HEK293T (cell line): ENCODE results near the gene WWC1.

ENCODE experiments used
- CTCF ChIA-PET: fragments of 350-600 bp; formaldehyde crosslinking; extraction: SDS; loops from one replicate; lab custom pipeline; 2021; ENCODE audit warnings: antibody characterized with exemption, inconsistent platforms; lab: Yijun Ruan, JAX
- POLR2A ChIA-PET: fragments of 350-600 bp; formaldehyde crosslinking; extraction: SDS; loops from one replicate; lab custom pipeline; 2020; ENCODE audit warnings: antibody characterized with exemption, inconsistent platforms; lab: Yijun Ruan, JAX
- DNase-seq: peaks from one replicate; pipeline ENCODE4 v3.0.0; 2012; ENCODE audit warnings: mixed read lengths; ENCODE audit errors: extremely low spot score
- ARNT ChIP-seq: fragments of 450-650 bp; IDR thresholded peaks from 2 replicates; pipeline ENCODE4 v1.6.1; 2017; ENCODE audit warnings: mild to moderate bottlenecking
- BHLHE40 ChIP-seq: fragments of 450-650 bp; IDR thresholded peaks from 2 replicates; pipeline ENCODE4 v1.6.1; 2016; ENCODE audit warnings: mild to moderate bottlenecking, moderate library complexity, borderline replicate concordance
- CTBP1 ChIP-seq: fragments of 450-650 bp; IDR thresholded peaks from 2 replicates; pipeline ENCODE4 v1.6.1; 2016; ENCODE audit warnings: borderline replicate concordance
- ELF4 ChIP-seq: fragments of 450-650 bp; IDR thresholded peaks from 2 replicates; pipeline ENCODE4 v1.6.1; 2017; ENCODE audit warnings: antibody characterized with exemption
- FOXA1 ChIP-seq: fragments of 450-650 bp; IDR thresholded peaks from 2 replicates; pipeline ENCODE4 v1.6.1; 2016; ENCODE audit warnings: mild to moderate bottlenecking
- FOXK2 ChIP-seq: fragments of 450-650 bp; IDR thresholded peaks from 2 replicates; pipeline ENCODE4 v1.6.1; 2016; ENCODE audit warnings: mild to moderate bottlenecking
- FOXM1 ChIP-seq: fragments of 450-650 bp; IDR thresholded peaks from 2 replicates; pipeline ENCODE4 v1.6.1; 2017; ENCODE audit warnings: mild to moderate bottlenecking, borderline replicate concordance
- HDGF ChIP-seq: fragments of 450-650 bp; IDR thresholded peaks from 2 replicates; pipeline ENCODE4 v1.6.1; 2017; ENCODE audit warnings: antibody characterized with exemption, borderline replicate concordance
- L3MBTL2 ChIP-seq: fragments of 450-650 bp; conservative IDR thresholded peaks from 2 replicates; pipeline ENCODE4 v1.6.1; 2016; ENCODE audit warnings: mild to moderate bottlenecking
- LEF1 ChIP-seq: fragments of 450-650 bp; IDR thresholded peaks from 2 replicates; pipeline ENCODE4 v1.6.1; 2017; ENCODE audit warnings: mild to moderate bottlenecking, borderline replicate concordance
- NFRKB ChIP-seq: fragments of 450-650 bp; IDR thresholded peaks from 2 replicates; pipeline ENCODE4 v1.6.1; 2016; ENCODE audit warnings: mild to moderate bottlenecking, moderate library complexity
- SP1 ChIP-seq: fragments of 450-650 bp; IDR thresholded peaks from 2 replicates; pipeline ENCODE4 v1.6.1; 2017
- SUZ12 ChIP-seq: fragments of 450-650 bp; IDR thresholded peaks from 2 replicates; pipeline ENCODE4 v1.6.1; 2016; ENCODE audit warnings: mild to moderate bottlenecking
- TARDBP ChIP-seq: fragments of 450-650 bp; IDR thresholded peaks from 2 replicates; pipeline ENCODE4 v1.6.1; 2016
- ZNF384 ChIP-seq: fragments of 450-650 bp; IDR thresholded peaks from 2 replicates; pipeline ENCODE4 v1.6.1; 2016
- TF ChIP-seq, protein P1 (sequence below): fragments of 450-650 bp; IDR thresholded peaks from 2 replicates; pipeline ENCODE4 v1.6.1; 2016

The WWC1 gene

GRCh38 chr5:168374532-168374931 lies 83.1 kb downstream of the WWC1 start:
- no peak for DNase-seq
- POLR2A ChIA-PET, result no interaction called here
- TF ChIP-seq HDGF (no peak), FOXM1 (no peak), BHLHE40 (no peak)
- CTCF ChIA-PET, result interaction anchor here (0.6 kb wide), 1 partner anchor 295 kb away, joined by 5 read pairs; no protein-coding TSS in a partner anchor

GRCh38 chr5:168375214-168375613 lies 83.8 kb downstream of the WWC1 start:
- TF ChIP-seq HDGF (no peak), FOXA1 (no peak), L3MBTL2 (no peak), TARDBP (no peak), CTBP1 (no peak), LEF1 (no peak), NFRKB (no peak), FOXM1 (no peak), ARNT (no peak), ELF4 (no peak)
- TF ChIP-seq, protein P1, sequence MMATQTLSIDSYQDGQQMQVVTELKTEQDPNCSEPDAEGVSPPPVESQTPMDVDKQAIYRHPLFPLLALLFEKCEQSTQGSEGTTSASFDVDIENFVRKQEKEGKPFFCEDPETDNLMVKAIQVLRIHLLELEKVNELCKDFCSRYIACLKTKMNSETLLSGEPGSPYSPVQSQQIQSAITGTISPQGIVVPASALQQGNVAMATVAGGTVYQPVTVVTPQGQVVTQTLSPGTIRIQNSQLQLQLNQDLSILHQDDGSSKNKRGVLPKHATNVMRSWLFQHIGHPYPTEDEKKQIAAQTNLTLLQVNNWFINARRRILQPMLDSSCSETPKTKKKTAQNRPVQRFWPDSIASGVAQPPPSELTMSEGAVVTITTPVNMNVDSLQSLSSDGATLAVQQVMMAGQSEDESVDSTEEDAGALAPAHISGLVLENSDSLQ, result no peak
- ChIA-PET CTCF (no interaction called here), POLR2A (no interaction called here)
- no peak for DNase-seq

DNA sequence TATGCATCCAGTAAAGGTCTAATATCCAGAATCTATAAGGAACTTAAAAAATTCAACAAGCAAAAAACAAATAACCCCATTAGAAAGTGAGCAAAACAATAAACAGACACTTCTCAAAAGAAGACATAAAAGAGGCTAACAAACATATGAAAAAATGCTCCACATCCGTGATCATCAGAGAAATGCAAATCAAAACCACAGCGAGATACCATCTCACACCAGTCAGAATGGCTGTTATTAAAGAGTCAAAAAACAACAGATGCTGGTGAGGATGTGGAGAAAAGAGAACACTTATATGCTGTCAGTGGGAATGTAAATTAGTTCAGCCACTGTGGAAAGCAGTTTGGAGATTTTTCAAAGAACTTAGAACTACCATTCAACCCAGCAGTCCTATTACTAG lies 86.1 kb downstream of the WWC1 start:
- TF ChIP-seq TARDBP, result no peak
- no peak for TF ChIP-seq HDGF
- TF ChIP-seq NFRKB, result no peak
- no peak for TF ChIP-seq ARNT
- TF ChIP-seq BHLHE40, result no peak
- TF ChIP-seq L3MBTL2, result no peak
- TF ChIP-seq LEF1, result no peak
- TF ChIP-seq FOXM1, result no peak
- no peak for TF ChIP-seq FOXA1
- no peak for TF ChIP-seq ELF4
- ChIA-PET CTCF (no interaction called here), POLR2A (no interaction called here)
- no peak for DNase-seq

- TF ChIP-seq LEF1 (no peak), ZNF384 (no peak), L3MBTL2 (no peak), SP1 (no peak), TARDBP (no peak), HDGF (no peak)
- POLR2A ChIA-PET, result no interaction called here
- CTCF ChIA-PET, result no interaction called here
- DNase-seq, result no peak
Measured at GRCh38 chr5:168378741-168379140, 87.3 kb downstream of the WWC1 start.

GRCh38 chr5:168382421-168382820 lies 91.0 kb downstream of the WWC1 start:
- DNase-seq, result no peak
- POLR2A ChIA-PET, result no interaction called here
- no peak for TF ChIP-seq LEF1
- CTCF ChIA-PET, result no interaction called here

- CTCF ChIA-PET, result no interaction called here
- no peak for TF ChIP-seq NFRKB
- no peak for TF ChIP-seq HDGF
- no peak for TF ChIP-seq FOXM1
- TF ChIP-seq ZNF384, result no peak
- no peak for TF ChIP-seq CTBP1
- no peak for TF ChIP-seq SP1
- no peak for TF ChIP-seq BHLHE40
- no peak for TF ChIP-seq ELF4
- TF ChIP-seq SUZ12, result no peak
- TF ChIP-seq, protein P1, result no peak
- POLR2A ChIA-PET, result no interaction called here
- DNase-seq, result no peak
Measured at GRCh38 chr5:168390491-168390890, 99.0 kb downstream of the WWC1 start.

DNA sequence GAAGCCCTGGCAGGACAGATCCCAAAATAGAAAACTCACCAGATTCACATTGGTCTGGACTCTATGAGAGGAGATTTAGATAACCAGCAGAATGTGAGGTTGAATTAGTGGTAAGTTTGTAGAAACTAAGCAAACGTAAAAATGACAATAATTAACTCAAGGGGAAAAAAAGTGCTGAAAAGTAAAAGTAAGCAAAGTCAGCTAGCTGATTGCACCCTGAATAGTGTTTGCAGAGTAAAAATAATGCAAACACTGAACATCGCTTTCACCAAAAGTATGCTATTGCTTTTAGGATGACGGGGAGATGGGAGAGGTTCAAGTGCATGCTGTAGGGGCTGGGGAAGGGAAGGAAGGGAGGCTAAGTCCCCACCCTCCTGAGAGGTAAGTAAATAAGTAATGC lies 102.3 kb downstream of the WWC1 start:
- ChIA-PET CTCF (no interaction called here), POLR2A (interaction anchor here (0.5 kb wide), 1 partner anchor 811 kb away, joined by 3 read pairs; no protein-coding TSS in a partner anchor)
- DNase-seq, result no peak
- TF ChIP-seq FOXK2 (no peak), FOXM1 (no peak), ARNT (no peak), TARDBP (no peak), CTBP1 (no peak), SP1 (no peak), FOXA1 (no peak), ZNF384 (no peak)

GRCh38 chr5:168400429-168401220 lies 109.2 kb downstream of the WWC1 start:
- ChIA-PET CTCF (no interaction called here), POLR2A (no interaction called here)

More at GRCh38 chr5:168400429-168401220, 109.2 kb downstream of the WWC1 start:
- no peak for DNase-seq
- no peak for TF ChIP-seq FOXM1
- TF ChIP-seq CTBP1, result no peak
- TF ChIP-seq NFRKB, result no peak
- no peak for TF ChIP-seq TARDBP
- TF ChIP-seq, protein P1, result no peak
- TF ChIP-seq FOXA1, result no peak
- TF ChIP-seq ELF4, result no peak
- no peak for TF ChIP-seq SP1
- TF ChIP-seq SUZ12, result no peak
- no peak for TF ChIP-seq LEF1
- no peak for TF ChIP-seq BHLHE40
- no peak for TF ChIP-seq L3MBTL2
